Common myeloid progenitor, CD34-positive (primary cell): ENCODE measurements around the gene TRABD2B.
A peak's percentile ranks its signal among the peaks of the same experiment; 100 is the strongest.

ENCODE experiments used
- CTCF ChIA-PET: fragments of 350-600 bp; sonication (Branson Sonifier 250); formaldehyde crosslinking; loops from one replicate; lab custom pipeline; 2021; ENCODE audit warnings: antibody characterized with exemption; lab: Charles Lee
- POLR2A ChIA-PET: fragments of 350-600 bp; sonication (Branson Sonifier 250); formaldehyde crosslinking; loops from one replicate; lab custom pipeline; 2021; ENCODE audit warnings: antibody characterized with exemption; lab: Charles Lee
- DNase-seq, 3 donors: peaks; one replicate each; pipeline versions ENCODE4 v3.0.0 to v3.0.0-alpha.2; 2013
- H3K27ac ChIP-seq, 2 experiments: 1 replicate in 1 of 2; 2 replicates in 1 of 2; pipeline ENCODE4 v1.7.0; 2013; ENCODE audit warnings: inconsistent platforms in 2 of 2, low read length in 2 of 2, mild to moderate bottlenecking in 2 of 2, low read depth in 1 of 2, moderate library complexity in 1 of 2; ENCODE audit not compliant: severe bottlenecking in 2 of 2, insufficient read depth in 1 of 2, poor library complexity in 1 of 2
- H3K27me3 ChIP-seq, 5 experiments: replicated peaks in 2 of 5; 1 replicate in 3 of 5; 2 replicates in 2 of 5; pipeline versions ENCODE4 v1.6.1 to v1.7.0; 2013; ENCODE audit warnings: low read length in 4 of 5, mild to moderate bottlenecking in 2 of 5, moderate library complexity in 2 of 5, inconsistent platforms in 1 of 5; ENCODE audit not compliant: insufficient read depth in 5 of 5, control insufficient read depth in 4 of 5
- H3K36me3 ChIP-seq, 4 experiments: 1 replicate in 2 of 4; 2 replicates in 2 of 4; pipeline versions ENCODE4 v1.6.1 to v1.7.0; 2013; ENCODE audit warnings: low read length in 3 of 4, control low read depth in 1 of 4, mild to moderate bottlenecking in 1 of 4; ENCODE audit not compliant: control insufficient read depth in 4 of 4, insufficient read depth in 4 of 4
- H3K4me1 ChIP-seq, 4 experiments: 1 replicate in 3 of 4; 2 replicates in 1 of 4; pipeline versions ENCODE4 v1.6.1 to v1.7.1; 2013; ENCODE audit warnings: low read length in 3 of 4, mild to moderate bottlenecking in 3 of 4, control low read depth in 1 of 4, inconsistent platforms in 1 of 4, moderate library complexity in 1 of 4; ENCODE audit not compliant: control insufficient read depth in 4 of 4, insufficient read depth in 4 of 4; ENCODE audit errors: control extremely low read depth in 1 of 4
- H3K4me3 ChIP-seq, 7 experiments: 1 replicate in 4 of 7; 2 replicates in 3 of 7; pipeline versions ENCODE4 v1.5.1 to v1.7.0; 2013; ENCODE audit warnings: mild to moderate bottlenecking in 7 of 7, low read length in 6 of 7, moderate library complexity in 6 of 7, inconsistent platforms in 2 of 7, low read depth in 2 of 7, control low read depth in 1 of 7; ENCODE audit not compliant: insufficient read depth in 4 of 7, control insufficient read depth in 1 of 7; ENCODE audit errors: extremely low read depth in 1 of 7
- H3K9me3 ChIP-seq, 5 experiments: 1 replicate in 4 of 5; 2 replicates in 1 of 5; pipeline versions ENCODE4 v1.6.1 to v1.7.1; 2013; ENCODE audit warnings: low read length in 4 of 5, mild to moderate bottlenecking in 2 of 5, inconsistent platforms in 1 of 5, low read depth in 1 of 5, moderate library complexity in 1 of 5; ENCODE audit not compliant: control insufficient read depth in 4 of 5, insufficient read depth in 2 of 5; ENCODE audit errors: control extremely low read depth in 1 of 5
- WGBS: methylation state at CpG from one replicate; pipeline ENCODE4 v1.1.5; 2013; ENCODE audit not compliant: insufficient coverage; 5-methylcytosine and 5-hydroxymethylcytosine counted together

Gene TRABD2B

GRCh38 chr1:47819574-47819888, 177.7 kb downstream of the TRABD2B start:
- no peaks in the 10 kb centered on the region for H3K27me3 ChIP-seq
- POLR2A ChIA-PET, result no interaction called here
- WGBS, result 98% methylated on average over 9 of the region's 9 CpGs

GRCh38 chr1:47818682-47819573, 178.3 kb downstream of the TRABD2B start:
- DNase-seq, result no peak
- H3K36me3 ChIP-seq, result no peaks in the 10 kb centered on the region
- CTCF ChIA-PET, result no interaction called here
- H3K4me3 ChIP-seq, result no peak overlapping the region
- H3K27ac ChIP-seq, result no peak overlapping the region
- 90% methylated on average over 15 of the region's 20 CpGs for WGBS
- H3K4me1 ChIP-seq, result peaks cover 0 to 8% (median 2%) of the 10 kb centered on the region in 4 experiments
- H3K27me3 ChIP-seq, result peaks cover 0 to under 1% (median 0%) of the 10 kb centered on the region in 5 experiments
- H3K9me3 ChIP-seq, result no peaks in the 10 kb centered on the region
- POLR2A ChIA-PET, result no interaction called here

More at GRCh38 chr1:47819574-47819888, 177.7 kb downstream of the TRABD2B start:
- CTCF ChIA-PET, result no interaction called here
- no peak for DNase-seq
- Histone ChIP-seq H3K4me1 (peaks cover 0 to 5% (median 2%) of the 10 kb centered on the region in 4 experiments), H3K9me3 (no peaks in the 10 kb centered on the region), H3K27ac (no peak overlapping the region), H3K36me3 (no peaks in the 10 kb centered on the region), H3K4me3 (no peak overlapping the region)

GRCh38 chr1:47817861-47818260, 179.3 kb downstream of the TRABD2B start:
- Histone ChIP-seq H3K9me3 (no peaks in the 10 kb centered on the region), H3K4me1 (peaks cover 0 to 8% (median 2%) of the 10 kb centered on the region in 4 experiments), H3K27ac (no peak overlapping the region), H3K4me3 (no peak overlapping the region), H3K27me3 (peaks cover 0 to 4% (median 0%) of the 10 kb centered on the region in 5 experiments), H3K36me3 (no peaks in the 10 kb centered on the region)
- CTCF ChIA-PET, result no interaction called here
- POLR2A ChIA-PET, result no interaction called here
- WGBS, result 99% methylated on average over 9 of the region's 15 CpGs
- DNase-seq, result no peak

- no peak overlapping the region for H3K4me3 ChIP-seq
- CTCF ChIA-PET, result no interaction called here
- DNase-seq, result no peak
- no peak overlapping the region for H3K27ac ChIP-seq
- 97% methylated on average over 5 of the region's 5 CpGs for WGBS
- peaks cover 0 to 6% (median 0%) of the 10 kb centered on the region in 5 experiments for H3K27me3 ChIP-seq
- no peaks in the 10 kb centered on the region for H3K36me3 ChIP-seq
- H3K9me3 ChIP-seq, result no peaks in the 10 kb centered on the region
- H3K4me1 ChIP-seq, result peaks cover 0 to 8% (median 2%) of the 10 kb centered on the region in 4 experiments
- POLR2A ChIA-PET, result no interaction called here
These were observed 180.7 kb downstream of the TRABD2B start for GRCh38 chr1:47816325-47817071.

- peaks cover 0 to 8% (median 3%) of the 10 kb centered on the region in 4 experiments for H3K4me1 ChIP-seq
- no peak overlapping the region for H3K4me3 ChIP-seq
- POLR2A ChIA-PET, result no interaction called here
- H3K36me3 ChIP-seq, result no peaks in the 10 kb centered on the region
- H3K9me3 ChIP-seq, result no peaks in the 10 kb centered on the region
- DNase-seq, result peak; percentile 2 to 36 (median 33)
- H3K27ac ChIP-seq, result no peak overlapping the region
- peaks cover 0 to 6% (median 0%) of the 10 kb centered on the region in 5 experiments for H3K27me3 ChIP-seq
- WGBS, result 37% methylated on average over 9 of the region's 12 CpGs
- CTCF ChIA-PET, result no interaction called here
These were observed 182.4 kb downstream of the TRABD2B start for GRCh38 chr1:47814612-47815395.

GRCh38 chr1:47813970-47814369, 183.2 kb downstream of the TRABD2B start:
- ChIA-PET CTCF (no interaction called here), POLR2A (no interaction called here)
- Histone ChIP-seq H3K9me3 (no peaks in the 10 kb centered on the region), H3K27ac (no peak overlapping the region), H3K4me3 (no peak overlapping the region), H3K36me3 (no peaks in the 10 kb centered on the region), H3K4me1 (peaks cover 0 to 8% (median 3%) of the 10 kb centered on the region in 4 experiments), H3K27me3 (peaks cover 0 to 6% (median 0%) of the 10 kb centered on the region in 5 experiments)
- DNase-seq, result no peak
- WGBS, result 98% methylated on average over 5 of the region's 5 CpGs
